ENCODE data around the gene TAS1R3.

Gene TAS1R3

DNA sequence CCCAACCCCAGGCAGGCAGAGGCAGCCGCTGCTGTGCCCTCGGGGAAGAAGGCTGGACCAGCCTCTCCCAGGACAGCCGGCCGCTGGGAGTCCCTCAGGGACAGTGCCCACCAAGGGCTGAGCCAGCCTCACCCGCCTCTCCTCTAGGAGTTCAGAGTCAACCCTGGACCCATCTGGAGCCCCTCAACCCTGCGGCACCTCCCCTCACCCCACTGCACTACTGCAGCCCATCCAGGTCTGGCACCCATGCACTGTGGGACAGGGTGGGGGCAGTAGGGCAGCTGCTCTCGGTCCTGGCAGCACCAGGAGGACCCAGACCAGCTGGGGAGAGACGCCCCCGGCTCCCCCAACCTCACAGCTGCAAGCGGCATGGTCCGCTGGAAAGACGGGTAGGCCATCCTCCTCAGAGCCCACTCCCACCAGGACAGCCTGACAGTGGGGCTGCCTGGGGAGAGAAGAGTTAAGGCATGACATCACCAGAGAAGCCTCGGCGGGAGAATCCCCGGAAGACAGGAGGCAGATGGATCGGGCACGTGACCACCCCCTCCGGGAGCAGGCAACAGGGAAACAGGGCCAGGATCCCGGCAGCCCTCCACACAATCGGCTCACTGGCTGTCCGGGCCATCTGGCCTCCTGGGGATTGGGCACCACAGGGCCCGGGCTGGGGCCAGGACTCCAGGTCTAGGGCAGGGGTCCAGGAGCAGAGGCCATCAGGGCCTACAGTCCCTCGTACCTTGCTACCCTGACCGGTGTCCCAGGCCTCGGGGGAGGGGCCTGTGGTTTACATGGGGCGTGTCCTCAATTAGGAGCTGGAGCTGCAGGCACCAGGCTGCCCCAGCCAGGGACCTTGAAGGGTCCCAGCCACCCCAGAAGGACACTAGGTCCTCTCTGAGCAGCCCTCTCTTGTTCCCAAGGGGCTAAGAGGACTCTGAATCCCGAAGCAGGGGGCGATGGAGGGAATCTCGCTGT lies 26.5 kb upstream of the TAS1R3 start:
- TF ChIP-seq, protein P1, sequence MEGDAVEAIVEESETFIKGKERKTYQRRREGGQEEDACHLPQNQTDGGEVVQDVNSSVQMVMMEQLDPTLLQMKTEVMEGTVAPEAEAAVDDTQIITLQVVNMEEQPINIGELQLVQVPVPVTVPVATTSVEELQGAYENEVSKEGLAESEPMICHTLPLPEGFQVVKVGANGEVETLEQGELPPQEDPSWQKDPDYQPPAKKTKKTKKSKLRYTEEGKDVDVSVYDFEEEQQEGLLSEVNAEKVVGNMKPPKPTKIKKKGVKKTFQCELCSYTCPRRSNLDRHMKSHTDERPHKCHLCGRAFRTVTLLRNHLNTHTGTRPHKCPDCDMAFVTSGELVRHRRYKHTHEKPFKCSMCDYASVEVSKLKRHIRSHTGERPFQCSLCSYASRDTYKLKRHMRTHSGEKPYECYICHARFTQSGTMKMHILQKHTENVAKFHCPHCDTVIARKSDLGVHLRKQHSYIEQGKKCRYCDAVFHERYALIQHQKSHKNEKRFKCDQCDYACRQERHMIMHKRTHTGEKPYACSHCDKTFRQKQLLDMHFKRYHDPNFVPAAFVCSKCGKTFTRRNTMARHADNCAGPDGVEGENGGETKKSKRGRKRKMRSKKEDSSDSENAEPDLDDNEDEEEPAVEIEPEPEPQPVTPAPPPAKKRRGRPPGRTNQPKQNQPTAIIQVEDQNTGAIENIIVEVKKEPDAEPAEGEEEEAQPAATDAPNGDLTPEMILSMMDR (IDR thresholded peaks at IDR 0.05): no peak
- Mint-ChIP-seq H3K27ac (peak overlapping the region; percentile 69), H3K4me3 (peak overlapping the region; percentile 68), H3K27me3 (ENCODE audit: low read depth, poor library complexity) (peaks cover 6% of the 10 kb centered on the region), H3K36me3 (ENCODE audit: low read depth) (no peaks in the 10 kb centered on the region), H3K9me3 (no peaks in the 10 kb centered on the region), H3K4me1 (peaks cover 27% of the 10 kb centered on the region)
- peak; percentile 76 for DNase-seq

DNA sequence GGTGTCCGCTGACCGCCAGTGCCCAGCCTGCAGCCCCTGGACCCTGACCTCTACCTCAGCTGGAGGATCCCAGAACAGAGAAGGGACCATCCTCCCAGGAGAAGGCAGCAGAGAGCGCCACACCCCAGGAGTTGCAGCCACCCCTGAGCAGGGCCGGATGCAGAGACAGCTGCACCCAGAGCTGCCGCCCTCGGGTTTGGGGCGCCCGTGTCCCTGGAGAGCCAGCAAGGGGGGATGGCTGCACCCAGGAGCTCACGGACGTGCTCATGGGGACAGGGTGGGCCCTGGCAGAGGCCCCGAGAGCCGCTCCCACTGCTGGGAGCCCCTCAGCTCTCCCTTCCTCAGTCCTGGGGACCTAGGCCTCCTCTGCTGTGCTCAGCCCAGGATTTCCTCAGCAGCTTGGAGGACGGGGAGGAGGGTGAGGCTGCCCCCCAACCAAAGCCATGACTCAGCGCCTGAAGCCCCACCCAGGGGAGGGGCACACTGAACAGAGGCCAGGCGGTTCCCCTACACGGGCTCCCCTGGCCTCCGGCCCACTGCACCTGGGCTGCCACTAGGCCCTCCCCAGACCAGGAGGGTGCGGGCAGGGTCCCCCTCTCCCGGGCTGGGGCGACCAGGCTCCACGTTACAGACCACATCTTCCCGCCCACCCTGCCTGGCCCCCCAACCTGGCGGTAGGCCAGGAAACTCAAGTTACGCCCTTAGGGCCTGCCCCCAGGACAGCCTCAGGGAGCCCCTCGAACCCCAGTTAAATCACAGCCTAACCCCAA lies 25.6 kb upstream of the TAS1R3 start:
- TF ChIP-seq, protein P1 (IDR thresholded peaks at IDR 0.05): no peak
- Mint-ChIP-seq H3K27me3 (ENCODE audit: low read depth, poor library complexity) (peaks cover 3% of the 10 kb centered on the region), H3K9me3 (no peaks in the 10 kb centered on the region), H3K27ac (peak overlapping the region; percentile 51), H3K36me3 (ENCODE audit: low read depth) (no peaks in the 10 kb centered on the region), H3K4me1 (peaks cover 27% of the 10 kb centered on the region), H3K4me3 (peak overlapping the region; percentile 85)
- DNase-seq: no peak

DNA sequence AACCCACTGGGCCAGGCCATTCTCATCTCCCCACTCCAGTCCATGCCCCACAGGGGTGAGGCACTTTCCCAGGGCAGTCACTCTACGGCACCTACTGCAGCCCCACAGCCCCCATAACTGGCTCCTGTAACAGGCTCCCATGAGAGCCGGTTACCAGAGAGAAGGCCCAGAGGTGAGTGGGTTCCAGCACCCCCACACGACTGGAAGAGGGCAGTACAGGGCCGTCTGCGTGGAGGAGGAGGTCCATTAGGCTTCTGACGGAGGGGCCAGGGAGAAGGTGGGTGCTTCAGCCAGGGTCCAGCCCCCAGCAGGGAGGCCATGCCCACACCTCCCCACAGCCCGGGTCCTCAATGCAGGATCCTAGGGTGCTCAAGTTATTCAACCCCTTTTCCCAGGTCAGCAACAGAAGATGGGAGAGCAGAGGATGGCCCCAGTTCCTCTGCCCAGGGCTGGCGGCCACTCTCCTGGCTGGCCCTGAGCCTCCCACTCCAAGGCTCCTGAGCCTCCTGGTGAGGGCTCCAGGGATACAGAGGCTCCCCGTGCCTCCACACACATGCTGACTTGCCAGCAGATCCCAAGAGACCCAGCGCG lies 24.9 kb upstream of the TAS1R3 start:
- Mint-ChIP-seq H3K27ac (peak overlapping the region; percentile 51), H3K4me3 (peak overlapping the region; percentile 85), H3K9me3 (no peaks in the 10 kb centered on the region), H3K36me3 (ENCODE audit: low read depth) (no peaks in the 10 kb centered on the region), H3K4me1 (peaks cover 27% of the 10 kb centered on the region), H3K27me3 (ENCODE audit: low read depth, poor library complexity) (peaks cover 6% of the 10 kb centered on the region)
- TF ChIP-seq, protein P1 (IDR thresholded peaks at IDR 0.05): no peak
- no peak for DNase-seq

DNA sequence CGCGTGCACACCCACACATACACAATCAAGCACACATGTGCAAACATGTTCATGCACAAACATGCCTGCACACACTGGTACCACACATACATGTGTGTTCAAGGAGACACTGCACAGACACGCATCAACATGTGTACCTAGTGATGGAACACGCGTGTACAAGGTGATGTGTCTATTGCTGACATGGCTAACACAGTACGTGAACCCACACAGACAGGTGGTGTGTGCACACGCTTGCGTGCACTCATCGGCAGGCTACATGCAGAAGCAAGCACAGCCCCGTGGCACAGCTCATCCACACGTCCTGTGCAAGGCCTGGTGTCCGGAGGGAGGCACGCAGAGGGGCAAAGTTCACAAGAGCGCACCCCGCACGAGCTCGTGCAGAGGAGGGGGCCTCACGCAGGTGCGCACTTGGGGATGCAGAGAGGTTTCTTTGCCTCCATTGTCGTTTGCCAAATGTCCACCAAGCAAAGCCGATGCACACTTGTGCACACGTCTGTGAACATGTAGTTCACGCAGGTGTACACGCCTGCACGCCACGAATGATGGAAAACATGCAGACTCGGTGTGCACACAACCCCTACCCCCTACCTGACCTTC lies 24.3 kb upstream of the TAS1R3 start:
- Mint-ChIP-seq H3K4me3 (peak overlapping the region; percentile 85), H3K4me1 (peaks cover 27% of the 10 kb centered on the region), H3K9me3 (no peaks in the 10 kb centered on the region), H3K27ac (no peak overlapping the region), H3K36me3 (ENCODE audit: low read depth) (no peaks in the 10 kb centered on the region), H3K27me3 (ENCODE audit: low read depth, poor library complexity) (peaks cover 6% of the 10 kb centered on the region)
- TF ChIP-seq, protein P1 (IDR thresholded peaks at IDR 0.05): no peak
- no peak for DNase-seq

DNA sequence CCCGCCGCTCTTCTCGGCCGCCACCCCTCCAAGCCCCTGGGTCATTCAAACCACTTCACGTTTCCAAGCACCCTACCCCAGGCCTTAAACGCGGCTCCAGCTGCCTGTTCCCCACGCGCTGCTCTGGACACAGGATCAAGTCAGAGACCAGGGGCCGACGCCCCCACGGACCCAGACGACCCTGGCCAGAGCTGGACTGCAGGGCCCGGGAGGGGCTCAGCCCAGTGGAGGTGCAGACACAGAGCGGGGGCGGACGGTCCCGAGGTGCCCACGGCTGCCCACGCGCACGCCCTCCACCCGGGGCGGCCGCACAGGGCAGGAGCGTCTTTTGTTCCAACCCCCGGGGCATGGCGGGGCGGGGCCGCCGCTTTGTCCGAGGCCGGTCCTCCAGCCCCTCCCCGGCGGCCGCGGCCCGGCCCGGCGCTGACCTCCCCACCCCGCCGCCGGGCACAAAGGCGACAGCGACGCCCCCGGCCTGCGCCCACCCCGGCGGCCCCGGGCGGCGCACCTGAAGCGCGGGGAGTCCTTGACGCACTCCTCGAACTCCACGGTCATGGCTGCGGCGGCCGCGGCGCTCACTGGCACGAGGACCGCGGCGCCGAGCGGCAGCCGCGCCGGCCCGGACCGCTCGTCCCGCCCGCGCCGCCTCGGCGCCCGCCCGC lies 23.7 kb upstream of the TAS1R3 start:
- H3K36me3 Mint-ChIP-seq (ENCODE audit: low read depth): no peaks in the 10 kb centered on the region
- DNase-seq: no peak

More for the DNA sequence above, 23.7 kb upstream of the TAS1R3 start:
- Mint-ChIP-seq H3K4me3 (peak overlapping the region; percentile 85), H3K27ac (no peak overlapping the region), H3K4me1 (peaks cover 27% of the 10 kb centered on the region), H3K27me3 (ENCODE audit: low read depth, poor library complexity) (peaks cover 6% of the 10 kb centered on the region), H3K9me3 (no peaks in the 10 kb centered on the region)
- TF ChIP-seq, protein P1 (IDR thresholded peaks at IDR 0.05): no peak

All from nephron progenitor cell (in vitro differentiated cells).